Glutamatergic neuron (in vitro differentiated cells): Measurements from ENCODE around the gene MAGI1. TPM values are rescaled to one million over a fixed set of nuclear protein-coding genes. Genes with fewer than 3 reads are reported as not detected.

Experiments
- DNase-seq: peaks from one replicate; pipeline ENCODE4 v3.0.0; 2022
- H3K27ac Mint-ChIP-seq: one replicate; pipeline ENCODE4 v1.8.0; 2020; ENCODE audit warnings: mild to moderate bottlenecking, mixed read lengths, inconsistent platforms; ENCODE audit not compliant: unreplicated experiment
- H3K27me3 Mint-ChIP-seq: one replicate; pipeline ENCODE4 v1.8.0; 2020; ENCODE audit warnings: mild to moderate bottlenecking, moderate library complexity, mixed read lengths, inconsistent platforms; ENCODE audit not compliant: unreplicated experiment
- H3K36me3 Mint-ChIP-seq: one replicate; pipeline ENCODE4 v1.8.0; 2020; ENCODE audit warnings: mild to moderate bottlenecking, mixed read lengths, inconsistent platforms; ENCODE audit not compliant: unreplicated experiment
- H3K4me1 Mint-ChIP-seq: one replicate; pipeline ENCODE4 v1.8.0; 2020; ENCODE audit warnings: mild to moderate bottlenecking, low read depth, mixed read lengths, inconsistent platforms; ENCODE audit not compliant: unreplicated experiment
- H3K4me3 Mint-ChIP-seq: one replicate; pipeline ENCODE4 v1.8.0; 2020; ENCODE audit warnings: mild to moderate bottlenecking, mixed read lengths, inconsistent platforms; ENCODE audit not compliant: unreplicated experiment
- H3K9me3 Mint-ChIP-seq: one replicate; pipeline ENCODE4 v1.8.0; 2020; ENCODE audit warnings: mild to moderate bottlenecking, moderate library complexity, mixed read lengths, inconsistent platforms; ENCODE audit not compliant: unreplicated experiment
- CTCF ChIP-seq: fragments of 200-600 bp; sonication (generic); IDR thresholded peaks from one replicate; pipeline ENCODE4 v1.5.0; 2021; ENCODE audit not compliant: partially characterized antibody, unreplicated experiment
- total RNA-seq: library from RNA; stranded (reverse); fragmentation: NEBNext Ultra II Directional; extraction: Animal tissue kit (Norgen Biotek cat#: 25700); gene quantifications from one replicate; pipeline ENCODE4 v1.2.1, GENCODE V29; 2021; ENCODE audit not compliant: unreplicated experiment

Gene MAGI1
- total RNA-seq, 1 donor from 2014 or later: 46.5 TPM

GRCh38 chr3:65650247-65650646, 388.5 kb downstream of the MAGI1 start:
- H3K4me3 Mint-ChIP-seq: no peak overlapping the region
- H3K9me3 Mint-ChIP-seq: peaks cover 4% of the 10 kb centered on the region
- no peaks in the 10 kb centered on the region for H3K4me1 Mint-ChIP-seq
- no peak overlapping the region for H3K27ac Mint-ChIP-seq
- DNase-seq: no peak
- H3K36me3 Mint-ChIP-seq: peaks cover 24% of the 10 kb centered on the region
- no peak for TF ChIP-seq CTCF
- H3K27me3 Mint-ChIP-seq: peaks cover 2% of the 10 kb centered on the region

- peaks cover 24% of the 10 kb centered on the region for H3K36me3 Mint-ChIP-seq
- no peak overlapping the region for H3K27ac Mint-ChIP-seq
- H3K27me3 Mint-ChIP-seq: peaks cover 2% of the 10 kb centered on the region
- no peak overlapping the region for H3K4me3 Mint-ChIP-seq
- H3K4me1 Mint-ChIP-seq: no peaks in the 10 kb centered on the region
- peaks cover 4% of the 10 kb centered on the region for H3K9me3 Mint-ChIP-seq
- no peak for TF ChIP-seq CTCF
- DNase-seq: no peak
Observed at GRCh38 chr3:65647369-65647768, 391.3 kb downstream of the MAGI1 start.

- Mint-ChIP-seq H3K27me3 (no peaks in the 10 kb centered on the region), H3K27ac (no peak overlapping the region), H3K9me3 (peaks cover 4% of the 10 kb centered on the region), H3K4me1 (peaks cover 3% of the 10 kb centered on the region), H3K36me3 (peaks cover 23% of the 10 kb centered on the region), H3K4me3 (no peak overlapping the region)
- DNase-seq: no peak
- TF ChIP-seq CTCF: no peak
Observed at GRCh38 chr3:65642883-65643282, 395.8 kb downstream of the MAGI1 start.

GRCh38 chr3:65641777-65642176, 396.9 kb downstream of the MAGI1 start:
- peaks cover 2% of the 10 kb centered on the region for H3K9me3 Mint-ChIP-seq
- peaks cover 5% of the 10 kb centered on the region for H3K4me1 Mint-ChIP-seq
- DNase-seq: no peak
- no peak overlapping the region for H3K4me3 Mint-ChIP-seq
- H3K36me3 Mint-ChIP-seq: peaks cover 17% of the 10 kb centered on the region
- H3K27me3 Mint-ChIP-seq: no peaks in the 10 kb centered on the region
- no peak for TF ChIP-seq CTCF
- H3K27ac Mint-ChIP-seq: no peak overlapping the region

- peaks cover 10% of the 10 kb centered on the region for H3K36me3 Mint-ChIP-seq
- TF ChIP-seq CTCF: no peak
- DNase-seq: no peak
- no peaks in the 10 kb centered on the region for H3K9me3 Mint-ChIP-seq
- H3K4me1 Mint-ChIP-seq: peaks cover 11% of the 10 kb centered on the region
- no peaks in the 10 kb centered on the region for H3K27me3 Mint-ChIP-seq
- H3K4me3 Mint-ChIP-seq: no peak overlapping the region
- H3K27ac Mint-ChIP-seq: no peak overlapping the region
Observed at GRCh38 chr3:65641045-65641444, 397.7 kb downstream of the MAGI1 start.
